ENCODE measurements around the gene PIBF1.
"Not testable (repeated sequence)": the region's sequence is repeated elsewhere in the genome, so short reads cannot be mapped to it uniquely, and the experiment has no call there.

PIBF1 gene, protein sequence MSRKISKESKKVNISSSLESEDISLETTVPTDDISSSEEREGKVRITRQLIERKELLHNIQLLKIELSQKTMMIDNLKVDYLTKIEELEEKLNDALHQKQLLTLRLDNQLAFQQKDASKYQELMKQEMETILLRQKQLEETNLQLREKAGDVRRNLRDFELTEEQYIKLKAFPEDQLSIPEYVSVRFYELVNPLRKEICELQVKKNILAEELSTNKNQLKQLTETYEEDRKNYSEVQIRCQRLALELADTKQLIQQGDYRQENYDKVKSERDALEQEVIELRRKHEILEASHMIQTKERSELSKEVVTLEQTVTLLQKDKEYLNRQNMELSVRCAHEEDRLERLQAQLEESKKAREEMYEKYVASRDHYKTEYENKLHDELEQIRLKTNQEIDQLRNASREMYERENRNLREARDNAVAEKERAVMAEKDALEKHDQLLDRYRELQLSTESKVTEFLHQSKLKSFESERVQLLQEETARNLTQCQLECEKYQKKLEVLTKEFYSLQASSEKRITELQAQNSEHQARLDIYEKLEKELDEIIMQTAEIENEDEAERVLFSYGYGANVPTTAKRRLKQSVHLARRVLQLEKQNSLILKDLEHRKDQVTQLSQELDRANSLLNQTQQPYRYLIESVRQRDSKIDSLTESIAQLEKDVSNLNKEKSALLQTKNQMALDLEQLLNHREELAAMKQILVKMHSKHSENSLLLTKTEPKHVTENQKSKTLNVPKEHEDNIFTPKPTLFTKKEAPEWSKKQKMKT

DNA sequence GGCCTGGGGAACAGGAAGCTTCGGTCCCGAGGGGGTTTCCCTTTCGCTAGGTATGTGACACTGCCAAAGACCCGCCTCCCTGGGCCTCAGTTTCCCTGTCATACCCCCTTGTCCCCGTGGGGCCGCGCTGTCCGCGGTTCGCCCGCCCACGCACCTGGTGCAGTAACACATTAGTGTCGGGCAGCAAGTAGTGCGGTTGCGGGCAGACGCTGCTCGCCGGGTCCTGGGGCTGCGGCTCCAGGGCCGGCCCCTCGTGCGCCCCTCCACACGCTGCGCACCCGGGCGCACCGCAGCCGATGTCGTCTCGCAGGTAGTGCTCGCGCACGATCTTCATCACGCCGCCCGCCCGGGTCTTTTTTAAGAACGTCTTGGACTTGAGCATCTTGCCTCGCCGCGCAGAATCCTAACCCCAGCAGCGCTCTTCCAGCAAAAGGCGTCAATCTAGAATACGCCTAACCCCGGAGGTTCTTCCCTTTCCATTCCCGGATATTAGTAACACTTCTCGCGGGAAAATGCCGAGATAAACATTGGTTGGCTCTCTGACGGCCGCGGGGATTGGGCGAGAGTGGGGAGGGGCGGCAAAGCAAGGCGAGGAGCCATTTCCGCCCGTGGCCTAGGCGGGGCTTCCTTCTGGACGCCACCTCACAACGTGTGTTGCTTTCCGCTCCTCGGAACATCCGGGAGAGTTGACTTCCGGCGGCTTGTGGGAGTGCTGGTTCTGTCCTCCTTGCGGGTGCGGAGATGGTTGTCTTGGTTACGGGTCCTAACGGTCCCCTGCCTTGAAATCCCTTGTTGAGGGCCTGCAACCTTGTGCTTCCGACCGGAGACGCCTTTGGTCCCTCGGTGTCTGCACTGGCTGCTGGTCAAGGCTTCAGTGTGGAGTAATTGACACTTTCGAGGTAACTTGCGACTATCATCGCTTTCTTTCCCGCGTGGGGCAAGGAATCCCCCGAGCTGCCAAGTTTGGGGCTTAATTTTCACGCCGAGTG is at the start of gene PIBF1, which contains the start of gene DIS3:
PIBF1 (plus strand) TSS at position 683 of the 989 bp plus-strand sequence. CDS start 1,337 bp downstream, outside the sequence.
DIS3 (minus strand) TSS at position 450 of the 989 bp plus-strand sequence; CDS start at position 382, 68 bp downstream.
- DNase-seq (ENCODE audit: low read depth in 1 of 2, low spot score in 1 of 2) = peak; percentile 88 to 92

DNA sequence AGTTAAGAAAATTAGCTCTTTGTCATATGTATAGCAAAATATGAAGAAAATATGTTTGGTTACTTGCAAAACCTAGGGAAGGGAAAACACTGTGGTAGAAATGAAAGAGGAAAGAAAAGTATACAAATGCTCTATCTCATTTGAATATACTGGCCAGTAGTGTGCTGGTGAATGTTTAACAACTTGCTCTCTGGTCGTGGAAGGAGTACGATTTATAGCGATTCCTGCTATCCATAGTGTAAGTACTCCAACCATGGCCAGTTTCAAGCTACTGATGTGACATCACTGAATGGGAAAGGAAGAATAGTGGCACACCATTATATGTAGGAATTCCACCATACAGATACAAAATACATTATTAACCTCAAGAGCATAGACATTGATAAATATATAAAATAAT is 44.9 kb upstream of the PIBF1 start:
- no peak for DNase-seq (ENCODE audit: low read depth in 1 of 2, low spot score in 1 of 2)

DNA sequence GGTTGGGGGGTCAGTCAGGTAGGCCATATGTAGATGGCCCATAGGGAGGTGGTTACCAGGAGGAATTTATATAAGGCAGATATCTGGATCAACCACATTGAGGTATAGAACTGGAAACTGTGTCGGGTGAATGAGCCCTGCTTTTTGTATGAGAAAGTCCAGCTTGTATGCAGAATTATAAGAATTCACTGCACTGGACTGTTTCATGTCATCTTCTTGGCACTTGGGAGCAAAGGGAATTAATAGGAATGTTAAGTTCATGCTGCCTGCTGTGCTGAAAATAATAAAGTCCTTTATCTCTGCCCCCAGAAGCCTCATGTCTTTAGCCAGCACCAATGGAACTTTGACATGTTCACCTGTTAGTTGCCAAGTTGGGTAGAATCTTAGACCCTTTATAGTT is 41.9 kb upstream of the PIBF1 start:
- DNase-seq (ENCODE audit: low read depth in 1 of 2, low spot score in 1 of 2) = no peak

DNA sequence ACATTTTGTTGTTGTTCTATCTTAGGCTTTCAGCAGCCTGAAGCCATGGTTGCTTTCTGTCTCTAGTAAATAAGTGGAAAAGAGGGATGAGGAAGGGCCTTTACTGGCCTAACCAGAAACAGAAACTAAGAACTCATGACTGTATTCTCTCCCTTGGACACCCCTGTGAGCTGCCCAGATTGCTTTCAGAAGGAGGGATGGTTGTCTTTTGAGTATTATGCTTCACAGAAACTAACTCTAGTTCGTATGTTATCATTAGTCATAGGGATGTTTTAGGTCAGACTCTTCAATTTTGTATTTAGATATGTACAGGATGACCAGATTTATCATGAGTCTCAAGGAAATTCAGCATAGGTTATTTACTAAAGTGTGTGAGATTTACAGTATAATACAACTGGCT is 36.7 kb upstream of the PIBF1 start:
- DNase-seq (ENCODE audit: low read depth in 1 of 2, low spot score in 1 of 2) = no peak

DNA sequence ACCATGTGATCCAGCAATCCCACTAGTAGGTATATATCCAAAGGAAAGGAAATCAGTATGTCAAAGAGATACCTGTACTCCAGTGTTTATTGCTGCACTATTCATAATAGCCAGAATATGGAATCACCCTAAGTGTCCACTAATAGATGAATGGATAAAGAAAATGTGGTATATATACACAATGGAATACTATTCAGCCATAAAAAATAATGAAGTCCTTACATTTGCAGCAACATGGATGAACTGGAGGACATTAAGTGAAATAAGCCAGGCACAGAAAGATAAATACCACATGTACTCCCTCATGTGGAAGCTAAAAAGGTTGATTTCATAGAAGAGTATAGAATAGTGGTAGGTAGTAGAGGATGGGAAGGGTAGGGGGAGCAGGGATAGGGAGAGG is 30.7 kb upstream of the PIBF1 start:
- DNase-seq (ENCODE audit: low read depth in 1 of 2, low spot score in 1 of 2) = no peak

DNA sequence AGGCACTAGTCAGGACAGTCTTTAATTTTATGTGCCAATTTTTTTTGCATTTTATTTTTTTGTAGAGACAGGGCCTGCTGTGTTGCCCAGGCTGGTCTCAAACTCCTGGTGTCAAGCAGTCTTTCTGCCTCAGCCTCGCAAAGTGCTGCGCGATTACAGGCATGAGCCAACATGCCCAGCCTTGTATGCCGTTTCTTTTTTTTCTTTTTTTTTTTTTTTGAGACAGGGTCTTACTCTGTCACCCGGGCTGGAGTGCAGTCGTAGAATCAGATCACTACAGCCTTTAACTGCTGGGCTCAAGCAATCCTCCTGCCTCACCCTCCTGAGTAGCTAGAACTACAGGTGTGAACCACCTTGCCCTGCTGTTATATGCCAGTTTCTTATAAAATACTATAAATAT is 27.8 kb upstream of the PIBF1 start:
- DNase-seq (ENCODE audit: low read depth in 1 of 2, low spot score in 1 of 2) = no peak

DNA sequence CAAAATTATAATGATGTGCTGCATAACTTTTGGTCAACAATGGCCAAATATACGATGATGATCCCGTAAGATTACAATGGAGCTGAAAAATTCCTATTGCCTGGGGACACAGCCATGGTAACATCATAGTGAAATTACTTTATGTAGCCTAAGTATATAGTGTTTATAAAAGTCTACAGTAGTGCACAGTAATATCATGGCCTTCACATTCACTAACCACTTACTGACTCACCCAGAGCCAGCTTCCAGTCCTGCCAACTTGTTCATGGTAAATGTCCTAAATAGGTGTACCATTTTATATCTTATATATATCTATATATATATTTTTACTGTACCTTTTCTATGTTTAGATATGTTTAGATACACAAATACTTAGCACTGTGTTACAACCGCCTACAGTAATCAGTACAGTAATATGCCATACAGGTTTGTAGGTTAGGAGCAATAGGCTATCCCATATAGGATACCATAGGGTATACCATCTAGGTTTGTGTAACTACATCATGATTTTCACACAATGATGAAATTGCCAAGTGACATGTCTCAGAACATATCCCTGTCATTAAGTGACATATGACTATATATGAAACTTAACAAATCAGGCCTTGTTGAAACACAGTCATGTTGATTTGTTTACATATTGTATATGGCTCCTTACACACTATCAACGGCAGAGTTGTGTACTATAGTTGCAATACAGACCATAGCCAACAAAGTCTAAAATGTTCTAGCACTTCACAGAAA is 24.0 kb upstream of the PIBF1 start:
- DNase-seq (ENCODE audit: low read depth in 1 of 2, low spot score in 1 of 2) = no peak

DNA sequence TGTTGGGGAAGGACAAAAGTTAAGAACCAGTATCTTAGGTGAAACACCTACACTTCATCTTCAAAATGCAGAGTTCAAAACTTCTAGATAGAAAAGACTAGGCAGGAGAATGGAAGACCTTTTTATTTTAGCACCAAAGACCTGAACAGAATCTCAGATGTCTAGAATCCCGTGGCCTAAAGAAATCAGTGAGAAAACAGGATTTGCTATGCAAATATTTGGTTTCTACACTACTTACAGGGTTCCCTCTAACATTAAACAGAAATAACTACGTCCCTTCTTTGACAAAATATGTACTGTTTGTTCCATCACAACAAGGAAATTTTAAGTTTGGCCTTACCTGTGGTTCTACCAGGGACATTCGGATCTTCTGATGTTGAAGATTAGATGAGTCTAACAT is 21.7 kb upstream of the PIBF1 start:
- no peak for DNase-seq (ENCODE audit: low read depth in 1 of 2, low spot score in 1 of 2)

DNA sequence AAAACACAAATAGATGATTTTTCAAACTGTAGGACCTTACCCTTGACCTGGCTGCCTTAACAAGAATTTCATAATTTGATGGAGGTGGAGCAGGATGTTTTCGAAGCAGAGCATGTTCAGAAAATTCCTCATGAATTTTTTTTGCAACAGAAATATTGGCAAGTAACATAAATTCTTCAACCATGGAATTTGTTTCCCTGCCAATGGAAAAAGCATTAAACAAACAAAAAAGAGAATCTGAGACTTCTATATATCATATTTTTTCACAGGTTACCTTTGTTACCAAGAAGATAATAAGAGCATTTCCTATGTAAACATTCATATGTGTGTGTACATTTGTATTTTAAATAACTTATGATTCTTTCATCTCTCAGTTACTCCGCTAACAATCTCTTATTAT is 18.5 kb upstream of the PIBF1 start:
- no peak for DNase-seq (ENCODE audit: low read depth in 1 of 2, low spot score in 1 of 2)

DNA sequence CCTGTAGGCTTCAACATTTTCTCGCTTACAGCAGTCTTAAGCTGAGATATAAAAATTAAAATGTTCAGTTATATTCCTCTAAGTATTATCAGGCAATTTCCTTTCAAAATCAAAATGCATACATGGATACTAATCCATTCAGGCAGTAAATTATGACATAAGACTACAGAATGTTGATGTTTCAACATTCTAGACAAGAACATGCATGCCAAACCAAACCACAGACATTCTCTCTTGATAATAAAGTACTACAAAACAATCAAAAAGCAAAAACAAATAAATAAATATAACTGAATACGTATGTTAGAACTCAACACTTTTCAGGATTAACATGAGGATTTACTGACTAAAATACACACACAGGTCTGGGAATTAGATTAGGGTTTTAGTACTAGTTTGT is 7.9 kb upstream of the PIBF1 start:
- no peak for DNase-seq (ENCODE audit: low read depth in 1 of 2, low spot score in 1 of 2)

DNA sequence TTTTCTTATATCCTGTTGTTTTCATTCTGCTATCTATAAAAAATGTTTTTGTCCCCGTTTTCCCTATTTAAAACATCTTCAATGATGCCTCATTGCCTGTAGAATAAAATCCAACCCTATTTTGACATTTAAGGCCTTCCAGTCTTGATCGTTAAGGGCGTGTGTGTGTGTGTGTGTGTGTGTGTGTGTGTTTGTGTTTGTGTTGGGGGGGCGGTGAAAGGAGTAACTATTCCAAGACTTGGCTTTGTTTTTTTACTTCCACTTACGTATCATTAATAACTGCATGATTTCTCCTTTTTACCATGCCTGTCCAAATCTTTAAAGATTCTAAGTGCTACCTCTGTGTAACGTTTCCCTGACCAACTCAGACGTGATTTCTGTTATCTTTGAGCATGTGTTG is 784 bp downstream of the PIBF1 start:
- DNase-seq (ENCODE audit: low read depth in 1 of 2, low spot score in 1 of 2) = no peak

DNA sequence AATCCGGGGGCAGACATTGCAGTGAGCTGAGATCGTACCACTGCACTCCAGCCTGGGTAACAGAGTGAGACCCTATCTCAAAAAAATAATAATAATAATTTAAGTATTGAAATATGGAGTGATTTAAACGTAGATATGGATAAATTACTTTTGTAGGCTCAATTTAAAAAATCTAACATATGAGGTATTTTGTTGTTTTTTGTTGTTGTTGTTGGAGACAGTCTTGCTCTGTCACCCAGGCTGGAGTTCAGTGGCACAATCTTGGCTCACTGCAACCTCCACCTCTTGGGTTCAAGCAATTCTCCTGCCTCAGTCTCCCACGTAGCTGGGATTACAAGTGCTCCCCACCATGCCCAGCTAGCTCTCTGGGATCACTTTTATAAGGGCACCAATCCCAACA is 2.7 kb downstream of the PIBF1 start:
- not testable (repeated sequence) for DNase-seq (ENCODE audit: low read depth in 1 of 2, low spot score in 1 of 2)

DNA sequence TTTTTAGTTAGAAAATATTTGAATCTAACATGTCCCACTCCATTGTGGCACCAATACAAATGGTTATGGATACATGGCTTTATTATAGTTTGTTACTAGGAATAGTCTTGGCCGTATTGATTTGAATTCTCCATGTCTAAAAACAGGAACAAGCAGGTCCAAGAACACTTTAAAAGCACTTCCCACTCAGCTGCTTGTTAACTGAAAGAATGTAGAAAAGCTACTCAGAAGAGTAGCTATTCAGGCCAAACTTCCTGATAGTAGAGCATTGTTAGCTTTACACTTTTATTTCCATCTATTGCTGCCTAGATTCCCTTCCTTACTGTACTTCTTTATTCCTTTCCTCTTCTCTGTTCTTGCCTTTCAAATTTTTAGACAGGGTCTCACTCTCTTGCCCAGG is 6.9 kb downstream of the PIBF1 start:
- no peak for DNase-seq (ENCODE audit: low read depth in 1 of 2, low spot score in 1 of 2)

DNA sequence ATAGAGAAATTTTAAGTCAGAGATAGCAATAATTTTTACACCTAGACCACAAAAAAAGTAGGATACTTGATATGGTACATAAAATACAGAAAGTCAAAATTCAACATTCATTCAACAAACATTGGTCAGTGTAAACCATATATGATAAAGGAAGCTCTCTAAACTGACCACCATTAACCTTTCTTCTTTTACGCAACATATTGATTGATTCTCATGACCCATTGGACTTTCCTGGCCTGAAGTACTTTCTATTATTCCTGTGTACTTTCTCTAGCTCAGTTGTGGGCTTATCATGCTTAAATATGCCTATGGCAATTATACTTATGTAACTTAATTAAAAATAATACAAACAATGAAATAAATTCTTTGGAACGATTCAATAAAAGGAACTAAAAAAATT is 10.7 kb downstream of the PIBF1 start:
- no peak for DNase-seq (ENCODE audit: low read depth in 1 of 2, low spot score in 1 of 2)

DNA sequence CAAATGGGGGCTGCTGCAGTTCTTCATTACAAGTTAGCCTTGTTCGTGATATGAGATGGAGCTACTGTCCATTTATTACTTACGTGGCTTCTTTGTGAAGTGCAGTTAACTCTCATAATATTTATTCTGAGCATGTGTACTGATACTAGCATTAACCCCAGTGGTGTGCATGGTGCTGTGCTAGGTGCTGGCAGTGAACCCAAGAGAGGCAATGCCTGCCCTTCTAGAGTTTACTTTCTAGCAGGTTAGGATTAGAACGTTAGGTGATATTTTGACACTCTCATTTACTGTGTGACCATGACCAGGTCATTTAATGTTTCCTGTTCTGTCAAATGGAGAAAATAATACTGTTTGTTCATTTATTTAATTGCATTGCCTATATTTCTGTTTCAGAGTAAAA is 16.9 kb downstream of the PIBF1 start:
- no peak for DNase-seq (ENCODE audit: low read depth in 1 of 2, low spot score in 1 of 2)

DNA sequence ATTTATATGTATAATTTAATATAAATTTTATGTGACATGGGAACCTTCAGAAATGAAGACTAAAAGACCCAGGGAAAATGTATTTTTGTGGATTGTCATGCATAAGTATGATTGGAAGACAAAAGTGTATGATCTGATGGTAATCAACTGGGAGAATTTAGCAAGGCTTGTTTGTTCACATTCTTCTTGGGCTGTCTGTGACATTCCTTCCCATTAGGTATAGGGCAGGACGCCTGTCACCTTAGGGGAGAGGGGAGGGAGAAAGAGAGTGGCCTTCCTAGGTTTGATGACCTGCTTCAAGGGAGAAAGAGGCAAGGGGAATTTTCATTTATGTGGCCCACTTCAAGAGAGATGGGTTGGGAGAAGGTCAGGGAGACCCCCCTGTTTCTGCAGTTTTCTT is 22.4 kb downstream of the PIBF1 start:
- DNase-seq (ENCODE audit: low read depth in 1 of 2, low spot score in 1 of 2) = no peak

DNA sequence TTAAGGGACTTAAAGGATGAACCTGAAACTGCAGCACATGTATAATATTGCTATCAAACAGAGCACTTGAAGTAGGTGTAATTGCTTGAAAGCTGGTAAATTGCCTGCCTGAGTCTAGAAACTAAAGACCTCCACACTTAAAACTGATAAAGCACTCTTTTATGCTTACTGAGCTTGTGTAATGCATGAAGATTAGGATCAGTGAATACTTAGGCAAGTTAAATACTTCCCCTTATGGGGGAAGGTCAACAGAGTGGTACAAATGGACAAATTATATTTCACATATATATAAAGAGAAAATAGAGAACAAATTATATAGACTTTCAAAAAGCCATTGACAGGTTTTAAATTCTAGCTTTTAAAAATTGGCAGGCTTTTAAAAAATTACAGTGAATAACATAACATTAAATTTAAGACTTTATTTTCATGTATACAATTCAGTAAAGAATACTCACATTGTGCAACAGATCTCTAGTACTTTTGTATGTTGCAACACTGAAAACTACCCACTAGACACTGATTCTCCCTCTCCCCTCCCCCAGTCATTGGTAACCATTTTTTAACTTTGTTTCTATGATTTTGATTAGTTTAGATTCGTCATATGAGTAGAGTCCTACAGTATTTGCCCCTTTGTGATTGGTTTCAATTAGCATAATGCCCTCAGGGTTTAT is 23.9 kb downstream of the PIBF1 start:
- no peak for DNase-seq (ENCODE audit: low read depth in 1 of 2, low spot score in 1 of 2)

DNA sequence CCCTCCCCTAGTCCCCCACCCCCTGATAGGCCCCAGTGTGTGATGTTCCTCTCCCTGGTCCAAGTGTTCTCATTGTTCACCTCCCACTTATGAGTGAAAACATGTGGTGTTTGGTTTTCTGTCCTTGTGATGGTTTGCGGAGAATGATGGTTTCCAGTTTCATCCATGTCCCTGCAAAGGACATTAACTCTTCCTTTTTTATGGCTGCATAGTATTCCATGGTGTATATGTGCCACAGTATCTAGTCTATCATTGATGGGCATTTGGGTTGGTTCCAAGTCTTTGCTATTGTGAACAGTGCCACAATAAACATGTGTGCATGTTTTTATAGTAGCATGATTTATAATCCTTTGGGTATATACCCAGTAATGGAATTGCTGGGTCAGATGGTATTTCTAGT is 24.6 kb downstream of the PIBF1 start:
- DNase-seq (ENCODE audit: low read depth in 1 of 2, low spot score in 1 of 2) = not testable (repeated sequence)

DNA sequence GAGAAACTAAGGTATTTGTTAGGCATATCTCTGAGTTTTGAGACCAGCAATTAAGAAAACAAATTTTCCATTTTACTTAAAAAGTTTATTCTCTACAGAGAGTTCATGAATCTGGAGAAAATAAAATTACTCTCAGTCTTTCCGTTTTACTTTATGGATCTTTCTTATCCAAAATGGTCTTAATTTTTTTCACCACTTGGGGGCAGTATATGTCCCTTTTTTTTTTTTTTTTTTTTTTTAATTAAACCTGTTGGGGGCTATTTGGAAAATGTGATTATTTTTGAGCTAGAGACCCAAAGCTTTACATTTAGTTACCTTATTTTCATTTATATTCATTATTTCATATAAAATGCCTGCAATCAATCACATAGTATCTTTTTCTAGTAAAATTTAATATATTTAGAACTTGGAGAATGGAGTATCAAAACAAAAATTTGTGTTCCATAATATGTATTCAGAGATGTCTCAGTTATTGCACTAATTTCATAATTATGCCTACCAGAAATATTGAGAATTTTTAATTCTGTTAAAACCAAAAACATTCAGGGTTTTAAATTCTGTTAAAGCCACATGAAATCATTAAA is 27.1 kb downstream of the PIBF1 start:
- no peak for DNase-seq (ENCODE audit: low read depth in 1 of 2, low spot score in 1 of 2)
